K562 (cell line): Measurements from ENCODE around the gene HGD. TPM values are rescaled to one million over a fixed set of nuclear protein-coding genes. Genes with fewer than 3 reads are reported as not detected.

ENCODE experiments used
- ATAC-seq: fragments of 200-7000 bp; cut with Tn5 transposase; 3 replicates; pipeline ENCODE4 v1.9.1; 2020; ENCODE audit warnings: moderate library complexity
- BruUV-seq: library from RNA; stranded (reverse); fragments of 400-500 nt; replicated peaks from 2 replicates; lab custom pipeline; 2021; lab: Mats Ljungman, UMichigan
- CTCF ChIA-PET: fragments of 300-600 bp; formaldehyde crosslinking; extraction: SDS; loops from one replicate; lab custom pipeline; 2021; ENCODE audit warnings: low intra/inter-chr PET ratio; lab: Yijun Ruan, JAX
- POLR2A ChIA-PET: fragments of 300-600, 350-650 bp; sonication (Branson Sonifier 250); formaldehyde crosslinking; extraction: SDS; loops from one replicate; lab custom pipeline; 2021; ENCODE audit warnings: antibody characterized with exemption, inconsistent platforms; lab: Yijun Ruan, JAX
- DNase-seq, 4 experiments: peaks; one replicate each; pipeline versions ENCODE4 v3.0.0 to v3.0.0-alpha.2; 2011 to 2018; ENCODE audit warnings: low spot score in 3 of 4, mixed read lengths in 3 of 4; ENCODE audit errors: extremely low read depth in 1 of 4
- FAIRE-seq: peaks from 2 replicates; lab custom pipeline; 2011; peaks lifted over from hg19 to GRCh38; lab: Jason Lieb, UNC
- H2AFZ ChIP-seq: 2 replicates; pipeline ENCODE4 v1.6.0; 2011; ENCODE audit warnings: low read depth, low read length, control low read depth, inconsistent platforms
- H3K27ac ChIP-seq: fragments of 200-600 bp; 3 replicates; pipeline ENCODE4 v1.8.0; 2011; ENCODE audit warnings: low read depth, mild to moderate bottlenecking, control low read depth, inconsistent platforms, low read length, moderate library complexity, mixed read lengths; ENCODE audit errors: extremely low read depth
- H3K27me3 ChIP-seq, 2 experiments: fragments of 300-600 bp in 1 of 2; 2 replicates in 1 of 2; 3 replicates in 1 of 2; pipeline versions ENCODE4 v1.6.0 to v1.8.0; 2011; ENCODE audit warnings: inconsistent platforms in 2 of 2, low read length in 2 of 2, mild to moderate bottlenecking in 1 of 2, mixed read lengths in 1 of 2, moderate library complexity in 1 of 2; ENCODE audit not compliant: control insufficient read depth in 2 of 2, insufficient read depth in 2 of 2
- H3K36me3 ChIP-seq: fragments of 300-600 bp; 3 replicates; pipeline ENCODE4 v1.8.0; 2011; ENCODE audit warnings: mild to moderate bottlenecking, low read length, inconsistent platforms; ENCODE audit not compliant: control insufficient read depth, insufficient read depth
- H3K4me1 ChIP-seq, 2 experiments: fragments of 200-600 bp in 1 of 2; replicated peaks in 1 of 2; 2 replicates in 1 of 2; 3 replicates in 1 of 2; pipeline versions ENCODE4 v1.5.1 to v1.8.0; 2011; ENCODE audit warnings: inconsistent platforms in 2 of 2, low read length in 2 of 2, mild to moderate bottlenecking in 1 of 2, mixed read lengths in 1 of 2, moderate library complexity in 1 of 2; ENCODE audit not compliant: control insufficient read depth in 2 of 2, insufficient read depth in 2 of 2
- H3K4me2 ChIP-seq: 2 replicates; pipeline ENCODE4 v1.6.1; 2011; ENCODE audit warnings: low read length, control low read depth, inconsistent platforms, mixed read lengths; ENCODE audit not compliant: insufficient read depth
- H3K4me3 ChIP-seq: fragments of 200-600 bp; sonication (generic), shearing (Covaris generic); 2 replicates; pipeline ENCODE4 v1.5.1; 2016; ENCODE audit warnings: control low read depth, inconsistent platforms
- H3K79me2 ChIP-seq: fragments of 200-600 bp; 3 replicates; pipeline ENCODE4 v1.8.0; 2011; ENCODE audit warnings: low read length, inconsistent platforms; ENCODE audit not compliant: control insufficient read depth, insufficient read depth
- H3K9ac ChIP-seq, 2 experiments: 2 replicates each; pipeline versions ENCODE4 v1.6.0 to v1.6.1; 2011; ENCODE audit warnings: low read depth in 2 of 2, low read length in 2 of 2, control low read depth in 1 of 2, inconsistent platforms in 1 of 2, mild to moderate bottlenecking in 1 of 2, mixed read lengths in 1 of 2; ENCODE audit not compliant: insufficient read depth in 1 of 2
- H3K9me1 ChIP-seq: one replicate; pipeline ENCODE4 v1.6.0; 2011; ENCODE audit warnings: inconsistent platforms, mild to moderate bottlenecking, low read length, moderate library complexity; ENCODE audit not compliant: control insufficient read depth, insufficient read depth
- H3K9me3 ChIP-seq: replicated peaks from 2 replicates; pipeline ENCODE4 v1.5.1; 2011; ENCODE audit warnings: low read depth, low read length, inconsistent platforms; ENCODE audit not compliant: control insufficient read depth, insufficient read depth
- H4K20me1 ChIP-seq: replicated peaks from 2 replicates; pipeline ENCODE4 v1.6.1; 2011; ENCODE audit warnings: low read length, inconsistent platforms, mixed read lengths; ENCODE audit not compliant: control insufficient read depth, insufficient read depth
- BCOR ChIP-seq: fragments of 450-650 bp; IDR thresholded peaks from 2 replicates; pipeline ENCODE4 v1.6.1; 2016
- HDAC3 ChIP-seq: fragments of 450-650 bp; IDR thresholded peaks from 2 replicates; pipeline ENCODE4 v1.6.1; 2018; ENCODE audit warnings: borderline replicate concordance, mild to moderate bottlenecking, moderate library complexity; ENCODE audit not compliant: partially characterized antibody
- RFX1 ChIP-seq: fragments of 450-650 bp; IDR thresholded peaks from 2 replicates; pipeline ENCODE4 v1.6.1; 2016; ENCODE audit warnings: mild to moderate bottlenecking, moderate library complexity
- STAT5B ChIP-seq: fragments of 250-450 bp; sonication (Bioruptor Pico); IDR thresholded peaks from 2 replicates; pipeline ENCODE4 v1.8.0; 2021; ENCODE audit warnings: mild to moderate bottlenecking, inconsistent platforms
- THAP12 ChIP-seq: fragments of 250-450 bp; sonication (Bioruptor Pico); IDR thresholded peaks from 2 replicates; pipeline ENCODE4 v1.9.0; 2021; ENCODE audit warnings: mild to moderate bottlenecking, inconsistent platforms
- USF2 ChIP-seq: sonication (generic); formaldehyde crosslinking; IDR thresholded peaks from 2 replicates; pipeline ENCODE4 v1.5.0; 2020; ENCODE audit warnings: missing genetic modification reagents
- ZBTB33 ChIP-seq: sonication (generic); formaldehyde crosslinking; IDR thresholded peaks from 2 replicates; pipeline ENCODE4 v1.8.1; 2023; ENCODE audit warnings: mild to moderate bottlenecking, missing genetic modification reagents
- ZNF318 ChIP-seq, 2 experiments: fragments of 450-650 bp; IDR thresholded peaks; 2 replicates each; pipeline ENCODE4 v1.6.1; 2016; ENCODE audit warnings: mild to moderate bottlenecking in 2 of 2, borderline replicate concordance in 1 of 2, low read depth in 1 of 2, moderate library complexity in 1 of 2
- ZNF75A ChIP-seq: fragments of 450-650 bp; formaldehyde crosslinking; IDR thresholded peaks from 2 replicates; pipeline ENCODE4 v1.4.0; 2020; ENCODE audit warnings: mild to moderate bottlenecking
- WGBS: fragments of 100-300 bp; shearing (Covaris generic); methylation state at CpG from one replicate; pipeline ENCODE4 v1.1.6; 2016; ENCODE audit warnings: low coverage, mixed read lengths; ENCODE audit not compliant: insufficient coverage; ENCODE audit errors: missing lambda C conversion rate; 5-methylcytosine and 5-hydroxymethylcytosine counted together
- in situ Hi-C: fragments of 300-500 bp; cut with MboI; formaldehyde crosslinking; loops from 4 replicates; pipeline ENCODE4 v1.15.0; 2018; ENCODE audit warnings: inconsistent platforms, mixed read lengths
- intact Hi-C: fragments of 100-400 bp; cut with micrococcal nuclease; formaldehyde crosslinking; loops from 2 replicates; pipeline ENCODE4 v1.14.2; 2022
- polyA plus RNA-seq, 8 experiments: library from polyadenylated mRNA; depleted of rRNA in 4 of 8; stranded (reverse) in 5 of 8; unstranded in 3 of 8; fragments of >200 nt; fragmentation: Nextera tagmentation in 2 of 8; fragmentation: Illumina TruSeq in 1 of 8; extraction: Ambion mirVana in 2 of 8; extraction: Trizol in 1 of 8; gene quantifications; 2 replicates each; pipeline versions ENCODE4 v1.2.1 to v1.2.3, GENCODE V29; 2011 to 2014; ENCODE audit warnings: inconsistent platforms in 1 of 8, missing spikeins in 1 of 8
- total RNA-seq, 7 experiments: library from RNA; depleted of rRNA in 6 of 7; stranded (reverse); fragments of >200 nt in 6 of 7; fragmentation: Illumina TruSeq in 2 of 7; extraction: Trizol in 2 of 7; gene quantifications; 2 replicates each; pipeline versions ENCODE4 v1.2.1 to v1.2.3, GENCODE V29; 2011 to 2021; ENCODE audit warnings: low replicate concordance in 1 of 7

Gene HGD
- total and polyA plus RNA-seq, 9 of the 15 experiments (the other 6 are each of a cell fraction or from before 2014, with no cell fraction given): 0.08 to 0.25 (median 0.17) TPM; not detected in 4

GRCh38 chr3:120652281-120652680, 29.8 kb downstream of the HGD start:
- no peaks in the 10 kb centered on the region for H3K79me2 ChIP-seq
- ChIA-PET POLR2A (no interaction called here), CTCF (no interaction called here)
- H4K20me1 ChIP-seq: no peaks in the 10 kb centered on the region
- WGBS: 38% methylated on average over 3 of the region's 3 CpGs
- no peak overlapping the region for H3K4me3 ChIP-seq
- no peaks in the 10 kb centered on the region for H3K27me3 ChIP-seq
- FAIRE-seq (no peak), DNase-seq (no peak), ATAC-seq (no peak)
- no peak overlapping the region for H3K27ac ChIP-seq
- H3K9me1 ChIP-seq: no peaks in the 10 kb centered on the region
- H3K4me2 ChIP-seq: no peak overlapping the region
- no TSS peak for BruUV-seq
- H3K9me3 ChIP-seq: no peaks in the 10 kb centered on the region
- no peaks in the 10 kb centered on the region; a peak in 2 of 5 replicates for H3K4me1 ChIP-seq
- no peak overlapping the region for H2AFZ ChIP-seq
- in situ Hi-C loops (no loop called here), intact Hi-C loops (no loop called here)
- no peak overlapping the region for H3K9ac ChIP-seq
- no peaks in the 10 kb centered on the region for H3K36me3 ChIP-seq
- no peak for TF ChIP-seq ZNF75A (CRISPR knock-in tag)
- TF ChIP-seq RFX1: no peak
- TF ChIP-seq HDAC3: no peak
- TF ChIP-seq BCOR: no peak
- no peak for TF ChIP-seq USF2 (CRISPR knock-in tag)
- no peak for TF ChIP-seq STAT5B
- no peak for TF ChIP-seq ZNF318 (IDR thresholded peaks at IDR 0.05; ENCODE audit: borderline replicate concordance in 1 of 2, low read depth in 1 of 2)
- TF ChIP-seq ZBTB33 (CRISPR knock-in tag): no peak
- TF ChIP-seq THAP12 (CRISPR knock-in tag): no peak
